ENCODE measurements around the gene GSS. TPM values are rescaled to one million over a fixed set of nuclear protein-coding genes. Genes with fewer than 3 reads are reported as not detected.

GSS gene
- total RNA-seq, 1 donor from 2014 or later = 63.9 TPM

- Histone ChIP-seq H3K4me3 (no peak overlapping the region), H2AFZ (replicated peaks) (no peak overlapping the region), H3K27me3 (no peaks in the 10 kb centered on the region), H3K36me3 (no peaks in the 10 kb centered on the region), H3K9ac (no peak overlapping the region), H3K79me2 (ENCODE audit: low read depth) (no peaks in the 10 kb centered on the region), H3F3A (ENCODE audit: low read depth) (no peaks in the 10 kb centered on the region), H3K9me3 (ENCODE audit: low read depth) (no peaks in the 10 kb centered on the region), H3K27ac (no peak overlapping the region), H4K20me1 (ENCODE audit: low read depth) (no peaks in the 10 kb centered on the region), H3K4me1 (no peaks in the 10 kb centered on the region), H3K4me2 (no peak overlapping the region)
- DNase-seq (ENCODE audit: low spot score) = no peak
- no peak overlapping the region for H3K4me3 Mint-ChIP-seq
- H3K27me3 Mint-ChIP-seq (ENCODE audit: insufficient read depth, low read depth) = peaks cover 7% of the 10 kb centered on the region
- no peak overlapping the region for H3K27ac Mint-ChIP-seq
- peaks cover 11% of the 10 kb centered on the region for H3K36me3 Mint-ChIP-seq
- no peaks in the 10 kb centered on the region for H3K9me3 Mint-ChIP-seq
- H3K4me1 Mint-ChIP-seq = no peaks in the 10 kb centered on the region
- no peak for TF ChIP-seq EZH2 (IDR thresholded peaks at IDR 0.05)
- no peak for TF ChIP-seq CTCF (IDR thresholded peaks at IDR 0.05)
- no peak for TF ChIP-seq EZH2phosphoT487 (IDR thresholded peaks at IDR 0.05)
These were observed 68.6 kb downstream of the GSS start for GRCh38 chr20:34887023-34887422.

- H3K27me3 Mint-ChIP-seq (ENCODE audit: insufficient read depth, low read depth) = peaks cover 7% of the 10 kb centered on the region
- no peaks in the 10 kb centered on the region for H4K20me1 ChIP-seq (ENCODE audit: low read depth)
- no peak overlapping the region for H3K4me2 ChIP-seq
- no peak overlapping the region for H3K4me3 ChIP-seq
- no peaks in the 10 kb centered on the region for H3K79me2 ChIP-seq (ENCODE audit: low read depth)
- no peak overlapping the region for H3K9ac ChIP-seq
- no peaks in the 10 kb centered on the region for H3F3A ChIP-seq (ENCODE audit: low read depth)
- no peaks in the 10 kb centered on the region for H3K9me3 Mint-ChIP-seq
- no peaks in the 10 kb centered on the region for H3K4me1 Mint-ChIP-seq
- no peaks in the 10 kb centered on the region for H3K36me3 ChIP-seq
- no peak overlapping the region for H3K27ac Mint-ChIP-seq
- DNase-seq (ENCODE audit: low spot score) = no peak
- H3K36me3 Mint-ChIP-seq = peaks cover 11% of the 10 kb centered on the region
- no peaks in the 10 kb centered on the region for H3K27me3 ChIP-seq
- no peak overlapping the region for H3K27ac ChIP-seq
- H2AFZ ChIP-seq (replicated peaks) = no peak overlapping the region
- H3K4me3 Mint-ChIP-seq = no peak overlapping the region
- no peaks in the 10 kb centered on the region for H3K9me3 ChIP-seq (ENCODE audit: low read depth)
- TF ChIP-seq CTCF (IDR thresholded peaks at IDR 0.05) = no peak
- TF ChIP-seq EZH2 (IDR thresholded peaks at IDR 0.05) = no peak
- H3K4me1 ChIP-seq = no peaks in the 10 kb centered on the region
These were observed 69.5 kb downstream of the GSS start for GRCh38 chr20:34886122-34886521.

GRCh38 chr20:34884260-34884659 is 71.3 kb downstream of the GSS start:
- Mint-ChIP-seq H3K4me1 (no peaks in the 10 kb centered on the region), H3K9me3 (no peaks in the 10 kb centered on the region), H3K36me3 (peaks cover 8% of the 10 kb centered on the region), H3K27me3 (ENCODE audit: insufficient read depth, low read depth) (peaks cover 7% of the 10 kb centered on the region), H3K4me3 (no peak overlapping the region), H3K27ac (no peak overlapping the region)
- Histone ChIP-seq H3K27ac (no peak overlapping the region), H3K27me3 (no peaks in the 10 kb centered on the region), H3K4me3 (no peak overlapping the region), H3K36me3 (no peaks in the 10 kb centered on the region), H3K9me3 (ENCODE audit: low read depth) (no peaks in the 10 kb centered on the region), H3K4me2 (no peak overlapping the region), H3F3A (ENCODE audit: low read depth) (no peaks in the 10 kb centered on the region), H4K20me1 (ENCODE audit: low read depth) (no peaks in the 10 kb centered on the region), H3K9ac (no peak overlapping the region), H3K4me1 (no peaks in the 10 kb centered on the region), H2AFZ (replicated peaks) (no peak overlapping the region), H3K79me2 (ENCODE audit: low read depth) (no peaks in the 10 kb centered on the region)
- DNase-seq (ENCODE audit: low spot score) = no peak
- TF ChIP-seq EZH2 (IDR thresholded peaks at IDR 0.05) (no peak), CTCF (IDR thresholded peaks at IDR 0.05) (no peak), EZH2phosphoT487 (IDR thresholded peaks at IDR 0.05) (no peak)

GRCh38 chr20:34883809-34884208 is 71.8 kb downstream of the GSS start:
- Histone ChIP-seq H3K79me2 (ENCODE audit: low read depth) (no peaks in the 10 kb centered on the region), H4K20me1 (ENCODE audit: low read depth) (no peaks in the 10 kb centered on the region), H3K27me3 (no peaks in the 10 kb centered on the region), H3K4me2 (no peak overlapping the region), H3F3A (ENCODE audit: low read depth) (no peaks in the 10 kb centered on the region), H3K9ac (no peak overlapping the region), H3K36me3 (no peaks in the 10 kb centered on the region), H3K9me3 (ENCODE audit: low read depth) (no peaks in the 10 kb centered on the region), H3K4me1 (no peaks in the 10 kb centered on the region), H3K4me3 (no peak overlapping the region), H2AFZ (replicated peaks) (no peak overlapping the region), H3K27ac (no peak overlapping the region)
- TF ChIP-seq CTCF (IDR thresholded peaks at IDR 0.05) = no peak
- TF ChIP-seq EZH2phosphoT487 (IDR thresholded peaks at IDR 0.05) = no peak
- TF ChIP-seq EZH2 (IDR thresholded peaks at IDR 0.05) = no peak
- no peaks in the 10 kb centered on the region for H3K4me1 Mint-ChIP-seq
- no peak for DNase-seq (ENCODE audit: low spot score)
- peaks cover 8% of the 10 kb centered on the region for H3K36me3 Mint-ChIP-seq
- H3K27ac Mint-ChIP-seq = no peak overlapping the region
- no peak overlapping the region for H3K4me3 Mint-ChIP-seq
- peaks cover 9% of the 10 kb centered on the region for H3K27me3 Mint-ChIP-seq (ENCODE audit: insufficient read depth, low read depth)
- H3K9me3 Mint-ChIP-seq = no peaks in the 10 kb centered on the region

Data from neural progenitor cell (in vitro differentiated cells).